Ecto neural progenitor cell (in vitro differentiated cells): ENCODE data around the gene TMEM108.

Source experiments
- DNase-seq: peaks from one replicate; pipeline ENCODE4 v3.0.0-alpha.2; 2018; ENCODE audit warnings: low spot score

TMEM108 gene

DNA sequence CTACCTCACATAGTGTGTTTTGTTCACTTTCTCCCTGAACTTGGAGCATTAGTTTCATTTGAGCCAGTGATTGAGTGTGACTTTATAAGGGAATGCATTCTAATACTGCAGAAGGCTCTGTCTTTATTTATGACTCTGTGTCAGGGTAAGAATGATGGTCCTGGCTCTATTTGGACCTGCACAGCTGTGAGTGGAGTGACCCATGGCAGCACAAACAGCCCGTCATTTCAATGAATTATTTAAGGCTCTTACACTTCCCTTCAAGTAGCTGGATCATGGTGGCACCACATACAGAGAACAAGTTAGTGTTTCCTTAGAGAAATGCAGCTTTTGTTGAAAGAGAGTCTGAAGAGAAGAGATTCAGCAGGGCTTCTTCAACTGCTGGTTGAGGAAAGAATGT, 16.4 kb downstream of the TMEM108 start:
- DNase-seq = no peak

DNA sequence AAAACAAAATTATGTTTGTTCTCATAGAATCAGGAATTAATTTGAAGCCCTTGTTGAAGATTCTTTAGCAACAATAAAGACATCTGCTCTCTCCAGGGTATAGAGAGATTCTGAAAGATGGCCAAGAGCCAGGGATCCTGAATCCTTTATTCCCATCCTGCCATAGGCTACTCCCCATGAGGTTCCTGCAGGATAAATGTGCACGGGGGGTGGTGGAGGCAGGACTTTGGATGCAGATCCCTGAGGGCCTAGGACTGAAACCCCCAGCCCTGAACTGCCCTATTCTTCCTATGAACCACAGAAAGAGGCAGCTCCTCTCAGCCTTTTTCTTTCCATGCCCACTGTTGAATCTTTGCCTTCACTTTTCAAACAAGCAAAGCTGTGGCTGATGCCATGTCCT, 17.1 kb downstream of the TMEM108 start:
- DNase-seq = no peak

DNA sequence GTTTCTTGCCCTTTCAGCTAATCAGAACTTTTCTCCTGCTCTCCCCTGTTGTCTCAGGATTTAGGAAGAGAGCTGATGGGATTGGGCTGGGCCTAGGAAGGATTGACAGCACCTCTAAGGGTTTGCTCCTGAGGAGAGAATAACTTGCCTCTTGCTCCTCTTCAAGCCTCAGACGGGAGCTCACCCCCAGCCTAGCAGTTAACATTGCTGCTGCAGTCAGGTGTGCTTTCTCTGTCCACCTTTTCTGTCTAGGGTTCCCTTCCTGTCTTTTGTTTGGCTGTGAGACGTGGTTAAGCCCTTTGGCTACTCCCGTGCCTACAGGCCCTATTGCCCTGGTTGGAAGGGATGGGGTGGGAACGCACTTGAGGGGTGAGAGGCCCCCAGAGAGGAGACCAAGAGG, 20.1 kb downstream of the TMEM108 start:
- no peak for DNase-seq

DNA sequence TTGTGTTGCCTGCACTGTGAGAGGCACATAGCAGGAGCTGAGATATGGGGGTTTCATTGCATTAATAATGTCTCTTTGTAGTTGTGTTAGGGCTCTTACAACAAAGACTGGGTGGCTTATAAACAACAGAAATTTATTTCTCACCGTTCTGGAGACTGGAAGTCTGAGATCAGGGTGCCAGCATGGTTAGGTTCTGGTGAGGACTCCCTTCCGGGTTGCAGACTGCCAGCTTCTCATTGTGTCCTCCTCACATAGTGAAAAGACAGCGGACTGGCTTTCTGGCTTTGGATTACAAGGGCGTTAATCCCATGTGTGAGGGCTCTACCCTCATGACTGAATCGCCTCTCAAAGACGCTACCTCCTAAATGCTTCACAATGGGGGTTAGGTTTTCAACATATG, 20.6 kb downstream of the TMEM108 start:
- DNase-seq = no peak

DNA sequence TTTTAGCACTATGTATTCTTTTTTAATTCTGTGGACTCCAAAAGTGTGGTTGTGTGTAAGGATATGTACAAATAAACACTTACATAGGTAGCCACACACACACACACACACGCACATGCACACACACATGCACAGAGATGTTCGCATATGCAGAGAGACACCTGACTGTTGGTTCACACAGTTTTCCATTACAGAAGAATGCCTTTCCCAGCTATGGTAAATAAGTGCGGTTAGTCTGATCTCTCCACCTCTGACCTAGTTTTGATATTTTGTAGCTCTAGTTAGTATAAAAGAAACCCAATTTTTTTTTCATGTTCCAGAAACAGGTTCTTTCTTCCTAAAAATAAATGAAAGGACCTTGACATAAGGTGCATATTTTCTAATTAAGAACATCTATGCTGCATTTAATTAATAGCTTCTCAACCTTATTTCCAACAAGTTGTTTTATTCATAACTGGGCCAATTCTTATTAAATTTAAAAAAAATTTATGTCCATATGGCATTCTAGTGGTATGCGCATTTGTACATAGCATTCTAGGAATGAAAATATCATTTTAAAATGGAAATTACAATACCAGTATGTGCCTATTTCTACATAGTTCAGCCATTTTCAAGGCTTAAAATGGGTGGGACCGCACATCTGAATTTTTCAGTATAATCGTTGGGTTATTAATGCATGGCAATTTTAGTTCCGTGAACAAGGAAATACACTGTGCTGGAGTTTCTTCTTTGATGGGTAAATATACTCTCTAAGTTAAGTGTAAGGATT, 27.2 kb downstream of the TMEM108 start:
- no peak for DNase-seq

DNA sequence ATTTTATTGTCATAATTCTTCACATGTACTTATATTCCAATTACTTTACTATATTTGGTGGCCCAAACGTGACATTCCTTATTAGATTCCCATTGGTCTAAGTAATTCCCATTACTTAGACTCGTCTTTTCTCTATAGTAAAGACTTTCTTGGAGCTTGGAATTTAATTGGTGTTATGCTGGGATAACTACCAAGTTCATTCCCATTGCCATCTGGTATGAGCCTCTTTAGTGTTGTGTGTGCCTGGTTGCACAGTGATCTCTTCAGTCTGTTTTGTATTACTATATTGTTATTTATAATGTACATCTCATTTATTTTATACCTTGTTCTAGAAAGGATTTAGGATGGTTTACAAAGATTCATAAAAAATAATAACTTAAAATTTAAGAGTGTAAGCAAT, 27.8 kb downstream of the TMEM108 start:
- DNase-seq = no peak

DNA sequence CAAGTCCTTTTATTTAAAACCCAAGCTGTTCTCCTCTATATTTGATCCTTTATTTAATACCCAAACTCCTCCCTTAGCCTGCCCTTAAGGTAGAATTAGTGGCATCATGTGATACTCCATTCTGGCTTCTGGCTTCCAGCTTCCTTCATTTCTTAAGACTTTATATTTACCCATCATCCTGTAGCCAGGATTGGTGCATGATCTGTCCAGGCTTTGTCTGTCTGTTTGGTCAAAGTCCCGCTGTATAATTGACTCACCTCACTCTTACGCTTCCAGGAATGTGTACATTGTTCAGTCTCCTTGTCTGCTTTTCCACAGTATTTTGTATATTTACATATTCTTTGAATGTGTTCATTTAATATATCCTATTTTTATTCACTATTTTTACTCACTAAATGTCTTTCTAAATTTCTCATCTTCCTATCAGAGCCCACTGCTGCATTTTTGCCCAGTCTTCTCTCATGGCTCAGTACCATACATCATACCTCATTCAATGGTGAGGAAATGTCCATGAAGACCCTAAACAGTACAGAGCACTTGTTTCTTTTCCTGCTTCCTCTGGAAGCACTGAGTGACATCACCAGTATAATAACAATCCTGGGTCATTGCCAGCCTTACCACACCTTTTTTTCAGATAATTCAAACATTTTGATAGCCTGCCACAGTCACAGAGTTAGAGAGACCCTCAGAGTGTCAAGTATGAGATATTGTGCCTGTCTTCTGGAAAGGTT, 31.5 kb downstream of the TMEM108 start:
- no peak for DNase-seq

DNA sequence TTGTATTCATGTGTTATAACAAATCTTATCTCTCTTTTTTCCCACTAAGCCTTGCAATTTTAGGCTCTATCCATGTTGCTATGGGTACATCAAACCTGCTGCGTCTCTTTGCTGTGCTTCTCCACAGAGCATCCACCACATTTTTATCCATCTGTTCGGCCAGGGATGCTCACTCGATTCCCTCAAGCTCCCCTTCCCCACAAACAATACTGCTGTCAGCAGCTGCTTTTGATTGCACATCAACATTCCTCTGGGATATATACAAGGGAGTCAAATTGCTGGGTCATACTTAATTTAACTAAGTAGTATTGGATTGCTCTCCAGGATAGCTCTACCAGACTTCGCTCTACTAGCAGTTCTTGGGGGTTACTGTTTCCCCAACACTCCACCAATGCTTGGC, 36.8 kb downstream of the TMEM108 start:
- DNase-seq = no peak

DNA sequence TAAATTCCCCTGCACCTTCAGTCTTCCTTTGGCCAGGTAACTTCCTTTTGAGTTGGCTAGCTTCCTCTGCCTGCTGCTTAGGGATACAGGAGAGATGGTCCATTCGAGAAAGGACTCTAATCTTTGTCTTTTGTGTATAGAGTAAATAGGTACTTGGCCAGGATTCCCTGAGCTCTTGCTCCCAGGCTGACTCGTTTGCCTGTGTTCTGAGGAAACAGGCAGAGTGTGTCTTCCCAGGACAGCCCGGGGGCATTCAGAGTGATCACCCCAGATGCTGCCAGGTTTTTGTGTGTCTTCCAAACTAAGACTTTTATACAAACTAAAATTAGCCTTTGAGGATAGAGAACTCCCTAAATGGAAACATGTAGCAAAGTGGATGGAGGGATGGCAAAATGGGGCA, 39.5 kb downstream of the TMEM108 start:
- DNase-seq = no peak

DNA sequence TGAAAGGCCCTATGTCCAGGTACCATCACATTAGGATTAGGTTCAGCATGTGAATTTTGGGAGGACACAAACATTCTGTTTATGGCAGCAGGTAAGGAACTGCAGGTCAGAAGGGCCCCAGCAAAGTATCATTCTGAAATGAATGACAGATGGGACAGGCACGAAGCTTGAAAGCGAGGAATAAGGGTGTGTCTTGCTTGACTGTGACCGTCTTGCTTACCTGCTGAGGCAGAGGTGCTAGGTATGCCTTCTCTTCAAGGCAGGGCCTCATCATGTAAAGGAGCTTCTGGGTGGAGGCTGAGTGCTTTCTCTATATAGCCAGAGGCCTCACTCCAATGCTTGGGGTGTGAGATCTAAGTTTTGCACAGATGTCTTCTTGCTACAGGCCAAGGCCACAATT, 41.4 kb downstream of the TMEM108 start:
- no peak for DNase-seq

DNA sequence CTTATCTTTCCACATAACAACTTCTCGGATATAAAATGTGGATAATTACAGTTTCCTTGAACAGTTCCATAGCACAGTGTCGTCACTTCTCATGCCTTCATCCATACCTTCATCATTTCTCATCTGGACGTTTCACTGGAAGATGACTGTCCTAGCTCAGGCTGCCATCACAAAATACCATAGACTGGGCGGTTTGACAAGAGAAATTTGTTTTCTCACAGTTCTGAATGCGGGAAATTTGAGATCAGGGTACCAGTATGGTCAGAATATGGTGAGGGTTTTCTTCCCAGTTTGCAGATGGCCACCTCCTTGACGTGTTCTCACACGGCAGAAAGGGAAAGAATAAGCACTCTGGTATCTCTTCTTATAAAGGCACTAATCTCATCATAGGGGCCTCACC, 42.8 kb downstream of the TMEM108 start:
- no peak for DNase-seq

DNA sequence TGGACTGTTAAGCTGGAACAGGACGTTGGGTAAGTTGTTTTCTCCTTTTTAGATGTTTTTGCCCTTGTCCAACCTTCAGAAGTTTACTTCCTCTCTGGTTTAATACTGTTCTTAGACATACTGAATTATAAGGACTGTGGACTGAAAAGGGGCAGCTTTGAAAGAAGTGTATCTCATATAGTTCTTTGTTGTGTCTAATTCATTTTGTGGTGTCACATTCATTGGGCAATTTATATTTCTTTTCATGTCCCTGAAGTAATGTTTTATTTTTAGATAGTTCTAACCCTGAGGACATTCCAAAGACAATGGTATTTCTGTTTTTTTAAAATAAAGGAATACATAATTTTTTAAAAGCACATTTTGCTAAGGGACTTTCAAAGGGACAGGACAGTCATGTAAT, 45.2 kb downstream of the TMEM108 start:
- no peak for DNase-seq

DNA sequence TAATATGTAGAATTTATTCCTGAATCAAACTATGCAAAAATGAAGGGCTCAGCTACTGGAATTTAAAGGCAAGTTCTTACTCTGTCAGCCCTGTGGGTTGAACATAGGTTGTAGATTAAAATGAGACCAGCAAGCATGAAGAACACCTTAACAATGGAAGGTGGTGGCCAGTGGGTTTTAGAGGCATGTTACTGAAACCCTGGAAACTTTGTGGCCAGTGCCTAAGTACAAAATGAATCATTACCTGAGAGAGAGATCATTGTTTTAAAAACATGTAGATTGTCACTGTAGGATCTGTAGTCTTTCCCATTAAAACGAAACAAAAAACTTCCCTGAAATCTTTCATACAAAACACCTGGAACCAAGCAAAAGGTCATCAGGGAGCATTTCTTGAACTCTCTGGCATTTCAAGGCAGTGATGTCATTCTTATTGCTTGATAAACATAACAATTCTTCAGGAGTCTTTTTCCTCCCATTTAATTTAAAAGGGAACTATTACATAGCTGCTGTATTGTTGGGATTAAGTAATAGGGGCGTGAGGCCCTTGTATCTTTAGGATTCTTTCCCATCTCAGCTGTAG, 51.8 kb downstream of the TMEM108 start:
- no peak for DNase-seq

DNA sequence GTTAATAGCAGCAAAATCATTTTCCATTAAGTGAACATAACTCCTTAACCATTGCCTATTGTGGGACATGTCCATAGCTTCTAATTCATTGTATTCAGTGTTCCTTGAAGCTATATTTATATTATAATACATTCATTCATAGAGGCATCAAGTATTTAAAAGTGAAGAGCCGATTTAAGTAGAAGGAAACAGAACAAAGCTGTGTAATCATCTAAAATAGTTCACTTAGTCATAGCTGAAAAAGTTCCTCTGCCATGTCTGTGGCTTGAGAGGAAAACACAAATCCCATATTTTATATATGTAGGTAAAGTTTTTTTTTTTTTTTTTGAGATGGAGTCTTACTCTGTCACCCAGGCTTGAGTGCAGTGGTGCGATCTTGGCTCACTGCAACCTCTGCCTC, 54.5 kb downstream of the TMEM108 start:
- no peak for DNase-seq

DNA sequence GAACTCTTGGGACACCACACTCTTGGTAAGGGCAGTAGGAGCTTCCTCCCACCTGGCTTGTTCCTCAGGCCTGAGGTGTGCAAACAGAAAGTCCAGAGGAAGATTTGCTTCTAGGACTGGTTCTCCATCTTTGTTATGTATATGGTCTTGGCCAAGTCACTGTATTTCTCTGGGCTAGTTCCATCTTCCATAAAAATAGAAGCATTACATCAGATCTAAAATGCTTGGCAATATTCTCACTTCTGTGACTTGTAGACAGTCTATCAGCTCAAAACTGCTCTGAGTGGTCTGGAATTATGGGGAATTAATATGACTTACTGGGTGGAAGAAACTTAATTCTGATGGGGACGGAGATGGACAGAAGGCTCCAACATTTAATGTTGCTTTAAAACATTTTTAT, 55.2 kb downstream of the TMEM108 start:
- DNase-seq = no peak

DNA sequence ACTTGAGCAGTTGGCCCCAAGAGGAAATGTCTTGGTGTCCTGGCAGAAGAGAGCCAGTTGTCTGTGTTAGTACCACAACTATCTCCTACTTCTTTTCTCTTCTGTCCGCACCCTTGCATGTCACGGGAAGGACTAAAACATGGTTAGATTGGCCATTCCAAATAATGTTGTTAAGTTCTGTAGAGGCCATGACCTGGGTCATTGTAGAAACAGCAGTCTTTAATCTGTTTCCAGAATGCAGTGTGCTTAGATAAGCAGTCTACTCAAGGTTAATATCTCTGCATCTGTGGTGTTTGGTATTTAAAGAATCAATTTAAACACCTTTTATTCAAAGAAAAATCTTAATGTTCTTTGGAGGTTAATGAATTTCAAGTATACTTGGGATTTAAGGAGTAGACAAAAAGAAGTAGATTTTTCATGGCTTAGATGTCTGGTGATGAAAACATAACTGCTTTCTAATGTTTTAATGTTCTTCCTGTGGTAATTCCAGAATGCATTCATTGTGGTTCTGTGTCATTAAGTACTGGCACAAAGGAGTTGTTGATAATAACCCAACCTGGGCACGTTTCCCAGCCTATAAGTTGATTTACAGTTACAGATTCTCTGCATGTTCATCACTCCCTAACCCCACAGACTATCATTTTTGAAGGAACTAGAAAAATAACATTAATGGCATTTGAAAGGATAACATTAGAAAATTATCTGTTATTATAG, 58.9 kb downstream of the TMEM108 start:
- no peak for DNase-seq

DNA sequence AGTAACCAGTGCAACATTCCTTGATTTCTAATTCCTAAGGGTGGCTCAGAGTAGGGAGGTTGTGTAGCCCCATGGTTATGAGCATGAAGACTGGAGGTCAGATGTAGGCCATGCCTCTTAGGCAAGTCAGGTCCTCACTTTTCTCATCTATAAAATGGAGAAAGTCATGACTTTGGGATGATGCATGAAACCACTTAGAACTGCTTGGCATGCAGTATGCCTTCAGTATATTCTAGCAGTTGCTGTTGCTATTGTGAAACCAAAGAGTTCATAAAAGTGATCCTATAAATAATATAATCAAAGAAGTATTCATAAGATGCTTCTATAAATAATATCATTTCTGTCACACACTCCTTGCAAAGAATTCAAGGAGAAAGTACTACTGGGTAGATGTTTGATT, 65.5 kb downstream of the TMEM108 start:
- no peak for DNase-seq

DNA sequence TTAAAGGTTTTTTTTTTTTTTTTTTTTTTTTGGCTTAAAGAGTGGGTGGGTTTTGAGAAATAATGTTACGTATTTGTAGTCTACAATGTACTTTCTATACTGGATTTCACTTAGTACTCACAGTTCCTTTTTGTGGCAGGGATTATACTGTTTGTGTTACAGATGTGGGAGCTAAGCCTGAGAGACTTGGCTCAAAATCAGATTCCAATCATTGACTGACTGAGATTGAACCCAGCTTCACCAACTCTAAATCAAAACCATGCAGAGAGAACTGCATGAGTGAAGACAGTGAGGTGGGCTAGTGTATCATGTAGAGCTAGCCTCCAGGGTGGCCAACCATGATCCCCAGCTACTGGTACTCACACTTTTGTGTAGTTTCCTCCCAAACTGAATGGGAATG, 68.0 kb downstream of the TMEM108 start:
- no peak for DNase-seq

DNA sequence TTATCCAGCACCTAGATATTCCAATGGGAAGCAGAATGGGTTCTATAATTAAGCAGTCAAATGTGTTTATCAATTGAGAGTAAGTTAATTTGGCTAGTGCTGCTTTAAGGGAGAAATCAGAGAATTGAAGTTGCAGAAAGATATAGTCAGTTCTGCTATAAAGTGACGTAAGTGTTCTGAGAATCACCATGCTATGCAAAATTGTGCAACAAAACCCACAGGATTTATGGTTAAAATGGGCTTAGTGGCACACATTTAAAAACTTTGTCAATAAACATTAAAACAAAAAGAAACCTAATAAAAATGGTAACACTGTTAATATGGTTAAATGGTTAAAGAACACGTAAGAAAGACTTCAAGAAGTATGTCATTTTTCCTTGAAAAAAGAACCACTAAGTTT, 74.5 kb downstream of the TMEM108 start:
- no peak for DNase-seq

DNA sequence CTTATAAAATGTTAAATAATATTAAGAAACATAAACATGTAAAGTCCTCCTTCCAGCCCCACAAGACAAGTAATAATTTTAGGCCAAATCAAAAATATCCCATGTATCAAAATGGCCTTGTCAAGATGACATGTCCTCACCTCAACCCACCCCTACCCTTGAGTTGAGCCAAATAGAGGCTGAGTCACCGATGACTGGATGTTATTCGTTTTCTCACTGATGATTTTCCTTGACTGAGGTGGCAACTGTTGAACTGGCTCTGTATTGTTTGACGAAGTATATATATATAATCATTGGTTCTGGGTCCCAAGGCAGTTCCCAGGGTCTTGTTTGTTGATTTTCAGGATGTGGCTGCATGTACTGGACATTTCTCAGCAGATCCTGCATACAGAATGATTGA, 75.3 kb downstream of the TMEM108 start:
- DNase-seq = no peak

DNA sequence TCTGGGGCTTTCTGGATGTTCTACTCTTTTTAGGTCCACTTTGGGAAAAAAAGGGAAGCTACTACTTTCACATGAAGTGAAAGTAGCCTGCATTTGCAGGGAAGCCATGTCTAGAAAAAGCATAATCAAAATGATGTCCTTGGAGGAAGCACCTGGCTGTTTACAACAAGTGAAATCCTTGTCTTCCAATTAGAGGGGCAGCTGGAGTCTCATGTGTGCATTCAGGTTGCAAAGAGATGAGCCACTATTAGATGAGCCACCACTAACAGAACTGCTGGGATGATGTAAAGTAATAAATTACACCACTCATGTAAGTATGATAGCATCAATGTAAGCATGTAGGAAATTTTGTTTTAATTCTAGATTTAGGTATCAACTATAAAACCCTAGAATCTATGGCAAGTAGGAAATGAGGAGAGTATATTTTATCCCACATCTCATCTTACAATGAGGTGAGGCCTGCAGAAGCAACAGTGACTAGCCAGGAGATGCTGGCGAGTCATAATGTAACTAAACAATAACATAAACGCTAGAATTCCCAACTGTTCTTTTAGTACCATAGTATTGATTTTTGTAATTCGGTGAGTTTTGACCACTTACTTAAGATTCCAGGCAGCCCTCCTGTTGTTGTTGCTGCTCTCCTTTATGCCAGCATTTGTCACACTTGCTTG, 75.9 kb downstream of the TMEM108 start:
- DNase-seq = no peak

DNA sequence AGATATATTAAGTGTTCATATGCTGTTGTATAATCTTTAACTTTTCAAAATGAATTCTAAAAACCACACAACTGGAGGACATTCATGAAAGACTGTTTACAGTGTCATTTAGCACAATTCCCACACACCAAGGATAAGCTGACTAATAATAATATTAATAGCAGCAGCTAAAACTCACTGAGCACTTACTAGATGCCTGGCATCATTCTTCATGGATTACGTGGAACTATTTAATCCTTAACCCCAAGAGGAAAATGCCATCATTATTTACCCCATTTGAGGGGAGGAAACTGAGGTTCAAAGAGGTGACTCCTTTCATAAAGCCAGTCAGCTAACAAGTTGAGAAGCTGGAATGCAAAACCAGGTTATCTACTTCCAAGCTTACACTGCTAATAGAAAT, 77.0 kb downstream of the TMEM108 start:
- no peak for DNase-seq
